ENCODE data around the gene C6orf58.

GRCh38 chr6:127634178-127634577 lies 57.2 kb downstream of the C6orf58 start:
- TF ChIP-seq CTCF (IDR thresholded peaks at IDR 0.05) (no peak), POLR2A (IDR thresholded peaks at IDR 0.05) (no peak)
